GM12878 (cell line): ENCODE measurements around the gene ITGA5. TPM values are rescaled to one million over a fixed set of nuclear protein-coding genes. Genes with fewer than 3 reads are reported as not detected.

Experiments
- DPF2 ChIP-seq: fragments of 450-650 bp; IDR thresholded peaks from 2 replicates; pipeline ENCODE4 v1.6.1; 2017; ENCODE audit warnings: mild to moderate bottlenecking
- ESRRA ChIP-seq: IDR thresholded peaks from 2 replicates; pipeline ENCODE4 v1.6.1; 2012; ENCODE audit warnings: mild to moderate bottlenecking, low read length, improper control_type of control experiment
- HDGF ChIP-seq: fragments of 450-650 bp; IDR thresholded peaks from 2 replicates; pipeline ENCODE4 v1.6.1; 2016; ENCODE audit warnings: antibody characterized with exemption
- MEF2A ChIP-seq: IDR thresholded peaks from 2 replicates; pipeline ENCODE4 v1.6.1; 2011; ENCODE audit warnings: low read depth, mild to moderate bottlenecking, low read length, moderate library complexity; ENCODE audit not compliant: insufficient read depth
- NFIC ChIP-seq: IDR thresholded peaks from 2 replicates; pipeline ENCODE4 v1.6.1; 2012; ENCODE audit warnings: low read depth, mild to moderate bottlenecking, inconsistent platforms, low read length, moderate library complexity
- PAX5 ChIP-seq: IDR thresholded peaks from 2 replicates; pipeline ENCODE4 v1.6.1; 2011; ENCODE audit warnings: low read depth, low read length, borderline replicate concordance
- RAD21 ChIP-seq: IDR thresholded peaks from 2 replicates; pipeline ENCODE4 v1.6.1; 2011; ENCODE audit warnings: mild to moderate bottlenecking, low read depth, low read length, moderate library complexity; ENCODE audit not compliant: insufficient read depth
- SMAD1 ChIP-seq: fragments of 450-650 bp; IDR thresholded peaks from 2 replicates; pipeline ENCODE4 v1.6.1; 2018; ENCODE audit warnings: mild to moderate bottlenecking, low read depth; ENCODE audit not compliant: partially characterized antibody
- SREBF1 ChIP-seq: IDR thresholded peaks from 2 replicates; pipeline ENCODE4 v1.6.1; 2012; ENCODE audit warnings: mild to moderate bottlenecking, low read length
- TBL1XR1 ChIP-seq: IDR thresholded peaks from 2 replicates; pipeline ENCODE4 v1.6.1; 2012; ENCODE audit warnings: low read depth, low read length, improper control_type of control experiment
- polyA plus RNA-seq, 11 experiments: library from polyadenylated mRNA; depleted of rRNA in 4 of 11; unstranded in 6 of 11; stranded (reverse) in 5 of 11; fragments of >200 nt; fragmentation: Nextera tagmentation in 4 of 11; fragmentation: Illumina TruSeq in 1 of 11; extraction: Ambion mirVana in 4 of 11; extraction: Trizol in 1 of 11; gene quantifications; 1 replicate in 1 of 11; 2 replicates in 10 of 11; pipeline versions ENCODE4 v1.2.1 to v1.2.3, GENCODE V29; 2011 to 2016; ENCODE audit warnings: inconsistent platforms in 2 of 11, missing spikeins in 2 of 11, low read depth in 1 of 11
- total RNA-seq, 4 experiments: library from RNA; depleted of rRNA in 3 of 4; stranded (reverse); fragments of >200 nt in 3 of 4; fragmentation: Illumina TruSeq in 1 of 4; extraction: Trizol in 1 of 4; gene quantifications; 2 replicates each; pipeline versions ENCODE4 v1.2.1 to v1.2.3, GENCODE V29; 2013 to 2021
- TF ChIP-seq, protein P1 (sequence below): fragments of 450-650 bp; IDR thresholded peaks from 2 replicates; pipeline ENCODE4 v1.6.1; 2016; ENCODE audit warnings: mild to moderate bottlenecking, moderate library complexity, borderline replicate concordance

ITGA5 gene
- total and polyA plus RNA-seq, 10 of the 15 experiments (the other 5 are each of a cell fraction or from before 2014, with no cell fraction given), result 0.15 to 22.5 (median 0.61) TPM

DNA sequence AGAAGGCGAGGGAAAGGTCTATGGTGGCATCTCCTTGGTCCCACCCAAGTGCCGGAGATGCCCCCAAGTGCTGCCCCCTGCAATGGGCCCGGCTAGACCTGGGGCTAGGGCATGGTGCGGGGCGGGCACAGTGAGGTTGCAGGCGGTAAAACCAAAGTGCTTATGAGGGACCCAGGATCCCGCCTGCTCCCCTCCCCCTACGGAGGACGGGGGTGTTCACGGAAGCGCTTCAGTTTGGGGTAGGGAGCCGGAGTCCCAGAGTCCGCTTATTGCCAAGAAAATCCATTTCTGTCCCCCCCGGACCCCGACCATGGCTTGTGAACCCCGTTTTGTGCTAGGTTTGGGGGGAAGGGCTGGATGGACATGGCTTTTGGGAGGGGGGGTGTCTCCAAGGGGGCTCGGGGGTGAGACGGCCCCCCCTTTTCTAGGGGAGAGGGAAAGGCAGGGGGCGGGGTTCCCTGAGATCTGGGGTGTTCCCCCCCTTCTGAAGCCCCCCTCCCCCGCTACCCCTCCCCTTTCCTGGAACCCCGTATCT, 49.4 kb downstream of the ITGA5 start (continued):
- no peak for TF ChIP-seq MEF2A
- no peak for TF ChIP-seq TBL1XR1
- no peak for TF ChIP-seq SMAD1
- TF ChIP-seq, protein P1, sequence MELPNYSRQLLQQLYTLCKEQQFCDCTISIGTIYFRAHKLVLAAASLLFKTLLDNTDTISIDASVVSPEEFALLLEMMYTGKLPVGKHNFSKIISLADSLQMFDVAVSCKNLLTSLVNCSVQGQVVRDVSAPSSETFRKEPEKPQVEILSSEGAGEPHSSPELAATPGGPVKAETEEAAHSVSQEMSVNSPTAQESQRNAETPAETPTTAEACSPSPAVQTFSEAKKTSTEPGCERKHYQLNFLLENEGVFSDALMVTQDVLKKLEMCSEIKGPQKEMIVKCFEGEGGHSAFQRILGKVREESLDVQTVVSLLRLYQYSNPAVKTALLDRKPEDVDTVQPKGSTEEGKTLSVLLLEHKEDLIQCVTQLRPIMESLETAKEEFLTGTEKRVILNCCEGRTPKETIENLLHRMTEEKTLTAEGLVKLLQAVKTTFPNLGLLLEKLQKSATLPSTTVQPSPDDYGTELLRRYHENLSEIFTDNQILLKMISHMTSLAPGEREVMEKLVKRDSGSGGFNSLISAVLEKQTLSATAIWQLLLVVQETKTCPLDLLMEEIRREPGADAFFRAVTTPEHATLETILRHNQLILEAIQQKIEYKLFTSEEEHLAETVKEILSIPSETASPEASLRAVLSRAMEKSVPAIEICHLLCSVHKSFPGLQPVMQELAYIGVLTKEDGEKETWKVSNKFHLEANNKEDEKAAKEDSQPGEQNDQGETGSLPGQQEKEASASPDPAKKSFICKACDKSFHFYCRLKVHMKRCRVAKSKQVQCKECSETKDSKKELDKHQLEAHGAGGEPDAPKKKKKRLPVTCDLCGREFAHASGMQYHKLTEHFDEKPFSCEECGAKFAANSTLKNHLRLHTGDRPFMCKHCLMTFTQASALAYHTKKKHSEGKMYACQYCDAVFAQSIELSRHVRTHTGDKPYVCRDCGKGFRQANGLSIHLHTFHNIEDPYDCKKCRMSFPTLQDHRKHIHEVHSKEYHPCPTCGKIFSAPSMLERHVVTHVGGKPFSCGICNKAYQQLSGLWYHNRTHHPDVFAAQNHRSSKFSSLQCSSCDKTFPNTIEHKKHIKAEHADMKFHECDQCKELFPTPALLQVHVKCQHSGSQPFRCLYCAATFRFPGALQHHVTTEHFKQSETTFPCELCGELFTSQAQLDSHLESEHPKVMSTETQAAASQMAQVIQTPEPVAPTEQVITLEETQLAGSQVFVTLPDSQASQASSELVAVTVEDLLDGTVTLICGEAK, result no peak
- no peak for TF ChIP-seq PAX5
- no peak for TF ChIP-seq RAD21
- no peak for TF ChIP-seq NFIC
- no peak for TF ChIP-seq DPF2
- no peak for TF ChIP-seq SREBF1
- no peak for TF ChIP-seq ESRRA
- TF ChIP-seq HDGF, result no peak
- TF ChIP-seq, all 136 proteins: peak for 0
